Esophagus (tissue), 2 donors: Measurements from ENCODE around the gene ARHGEF6. TPM values are rescaled to one million over a fixed set of nuclear protein-coding genes. Genes with fewer than 3 reads are reported as not detected.

Experiments
- H3K27ac ChIP-seq, 2 donors: one replicate each; pipeline ENCODE4 v1.5.1; 2013; ENCODE audit warnings: low read depth in 2 of 2, mild to moderate bottlenecking in 2 of 2, inconsistent platforms in 1 of 2, low read length in 1 of 2, moderate library complexity in 1 of 2
- H3K27me3 ChIP-seq, 2 donors: one replicate each; pipeline ENCODE4 v1.6.1; 2013; ENCODE audit warnings: low read length in 2 of 2, control low read depth in 1 of 2, mild to moderate bottlenecking in 1 of 2; ENCODE audit not compliant: insufficient read depth in 2 of 2, control insufficient read depth in 1 of 2
- H3K36me3 ChIP-seq, 2 donors: one replicate each; pipeline ENCODE4 v1.6.1; 2013; ENCODE audit warnings: low read length in 1 of 2; ENCODE audit not compliant: control insufficient read depth in 2 of 2, insufficient read depth in 2 of 2
- H3K4me1 ChIP-seq, 2 donors: one replicate each; pipeline ENCODE4 v1.6.1; 2013; ENCODE audit warnings: low read length in 1 of 2; ENCODE audit not compliant: control insufficient read depth in 2 of 2, insufficient read depth in 2 of 2
- H3K4me3 ChIP-seq, 2 donors: one replicate each; pipeline ENCODE4 v1.5.1; 2013; ENCODE audit warnings: low read length in 2 of 2, mild to moderate bottlenecking in 2 of 2, low read depth in 1 of 2, moderate library complexity in 1 of 2
- H3K9me3 ChIP-seq, 2 donors: one replicate each; pipeline ENCODE4 v1.6.1; 2013; ENCODE audit warnings: mild to moderate bottlenecking in 2 of 2, low read depth in 1 of 2, low read length in 1 of 2, moderate library complexity in 1 of 2; ENCODE audit not compliant: control insufficient read depth in 2 of 2, insufficient read depth in 1 of 2
- WGBS, 2 donors: extraction: QIAGEN DNeasy Blood & Tissue Kit; methylation state at CpG; one replicate each; pipeline ENCODE4 v1.1.7; 2013; 5-methylcytosine and 5-hydroxymethylcytosine counted together
- polyA plus RNA-seq, 2 donors: library from polyadenylated mRNA; stranded (reverse); fragments of 200-250 nt; gene quantifications; one replicate each; pipeline ENCODE4 v1.2.3, GENCODE V29; 2013
- donor health status: healthy with polysubstance abuse.
- donor health status: Bipolar disorder and iron deficiency.

Gene ARHGEF6
- polyA plus RNA-seq, 2 donors, result 0.90 to 1.3 TPM

DNA sequence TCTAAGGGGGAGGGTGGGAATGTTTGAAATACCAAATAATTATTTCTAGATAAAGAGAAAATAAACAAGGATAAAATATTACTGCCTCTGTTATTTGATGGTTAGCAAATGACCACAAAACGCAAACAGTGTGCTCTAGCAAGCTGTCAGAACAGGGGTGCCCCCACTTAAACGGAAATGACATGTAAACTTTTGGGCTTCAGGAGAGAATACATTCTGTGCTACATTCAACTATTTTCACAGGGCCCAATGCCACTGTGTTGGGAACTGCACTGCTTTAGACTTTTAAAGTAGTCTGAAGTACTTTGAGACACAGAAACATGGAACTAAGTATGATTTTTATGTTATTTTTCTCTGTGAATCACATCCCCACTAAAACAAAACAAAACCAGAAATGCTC lies 118.6 kb downstream of the ARHGEF6 start:
- 45 to 65% methylated on average over 2 of the region's 2 CpGs for WGBS, 2 donors
- H3K4me1 ChIP-seq, result no peaks in the 10 kb centered on the region
- no peak overlapping the region for H3K27ac ChIP-seq
- H3K4me3 ChIP-seq, result no peak overlapping the region
- H3K9me3 ChIP-seq, result peaks cover 0 to 2% of the 10 kb centered on the region in 2 donors
- peaks cover 0 to 10% of the 10 kb centered on the region in 2 donors for H3K27me3 ChIP-seq
- no peaks in the 10 kb centered on the region for H3K36me3 ChIP-seq

DNA sequence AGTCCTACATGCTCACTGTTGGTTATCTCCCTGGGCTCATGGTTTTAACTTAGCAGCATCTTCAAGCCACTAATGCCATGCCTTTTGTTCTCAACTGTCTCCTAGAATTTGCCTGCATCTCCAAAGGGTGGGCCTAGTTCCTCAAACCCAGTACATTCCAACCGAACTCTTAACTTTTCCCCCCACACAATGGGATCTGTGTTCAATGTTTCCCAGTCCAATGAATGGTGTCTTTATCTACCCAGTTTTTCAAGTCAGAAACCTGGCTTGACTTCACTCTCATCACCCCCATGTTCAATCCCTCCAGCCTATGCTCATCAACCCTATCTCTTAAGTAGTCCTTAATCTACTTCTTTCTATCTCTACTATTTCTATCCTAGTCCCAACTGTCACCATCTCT lies 119.8 kb downstream of the ARHGEF6 start:
- H3K27me3 ChIP-seq, result peaks cover 0 to 15% of the 10 kb centered on the region in 2 donors
- WGBS, 2 donors, result 75 to 95% methylated on average over 1 of the region's 1 CpG
- H3K4me3 ChIP-seq, result no peak overlapping the region
- H3K36me3 ChIP-seq, result no peaks in the 10 kb centered on the region
- no peak overlapping the region for H3K27ac ChIP-seq
- no peaks in the 10 kb centered on the region for H3K4me1 ChIP-seq
- H3K9me3 ChIP-seq, result peaks cover 0 to 2% of the 10 kb centered on the region in 2 donors

DNA sequence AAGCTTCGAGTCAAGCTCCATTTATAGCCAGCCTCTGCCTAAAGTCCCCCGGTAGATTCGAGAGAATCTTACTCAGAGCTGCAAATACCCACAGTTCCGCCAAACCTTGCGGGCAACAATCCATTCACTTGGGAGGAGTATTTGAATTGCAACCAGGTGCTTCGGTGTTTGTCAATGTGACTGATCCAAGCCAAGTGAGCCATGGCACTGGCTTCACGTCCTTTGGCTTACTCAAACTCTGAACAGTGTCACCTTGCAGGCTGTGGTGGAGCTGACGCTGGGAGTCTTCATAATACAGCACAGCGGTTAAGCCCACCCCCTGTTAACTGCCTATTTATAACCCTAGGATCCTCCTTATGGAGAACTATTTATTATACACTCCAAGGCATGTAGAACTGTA lies 121.6 kb downstream of the ARHGEF6 start:
- Histone ChIP-seq H3K4me3 (no peak overlapping the region), H3K36me3 (no peaks in the 10 kb centered on the region), H3K27ac (no peak overlapping the region), H3K27me3 (peaks cover 0 to 5% of the 10 kb centered on the region in 2 donors), H3K4me1 (no peaks in the 10 kb centered on the region), H3K9me3 (no peaks in the 10 kb centered on the region)
- 77 to 80% methylated on average over 9 of the region's 9 CpGs for WGBS, 2 donors

DNA sequence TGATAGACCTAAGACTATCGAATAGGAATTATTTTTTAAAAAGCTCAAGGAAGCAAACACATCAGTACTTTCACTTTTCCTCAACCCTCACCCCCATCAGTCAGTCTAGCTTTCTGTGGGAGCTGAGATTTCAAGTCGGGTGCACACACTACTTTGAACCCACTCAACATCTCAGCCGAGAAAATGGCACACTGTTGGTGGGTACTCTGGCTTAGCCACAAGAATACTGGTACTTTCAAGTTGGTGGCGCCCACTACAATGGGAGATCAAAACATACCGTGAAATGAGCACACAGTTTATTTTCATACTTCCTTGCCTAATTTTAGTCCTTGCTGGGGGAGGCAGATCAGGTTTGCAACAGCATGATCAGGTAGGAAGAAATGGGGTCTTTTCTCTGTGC lies 122.6 kb downstream of the ARHGEF6 start:
- H3K9me3 ChIP-seq, result no peaks in the 10 kb centered on the region
- no peak overlapping the region for H3K27ac ChIP-seq
- H3K4me3 ChIP-seq, result no peak overlapping the region
- WGBS, 2 donors, result 78 to 88% methylated on average over 5 of the region's 5 CpGs
- no peaks in the 10 kb centered on the region for H3K36me3 ChIP-seq
- H3K4me1 ChIP-seq, result no peaks in the 10 kb centered on the region
- peaks cover 0 to 5% of the 10 kb centered on the region in 2 donors for H3K27me3 ChIP-seq

DNA sequence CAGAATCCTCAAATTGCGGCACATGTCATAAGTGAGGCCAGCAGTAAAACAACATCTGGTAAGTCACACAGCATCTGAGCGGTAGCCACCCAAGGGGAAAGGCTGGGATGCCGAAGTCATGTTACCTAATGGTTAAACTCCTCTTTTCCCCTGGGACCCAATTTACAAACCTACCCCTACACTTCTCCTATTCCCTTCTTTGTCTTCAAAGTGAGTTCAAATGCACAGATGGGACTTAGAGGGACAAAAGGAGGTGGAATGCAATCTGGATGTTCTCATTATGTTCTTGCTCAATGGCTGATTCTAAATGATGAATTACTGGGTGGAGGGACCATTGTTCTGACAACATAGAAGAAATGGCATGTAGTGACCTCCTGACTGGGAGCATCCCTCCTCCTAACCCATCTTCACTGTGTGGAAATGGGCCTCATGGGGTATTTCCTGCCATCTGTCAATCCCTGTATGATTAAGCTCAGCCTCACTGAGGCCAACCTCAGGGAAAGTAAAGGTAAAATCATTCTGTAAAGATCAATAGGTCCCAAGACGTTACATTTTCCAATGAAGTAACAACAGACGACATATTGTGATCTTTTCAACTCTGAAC lies 124.3 kb downstream of the ARHGEF6 start:
- Histone ChIP-seq H3K4me1 (no peaks in the 10 kb centered on the region), H3K27ac (no peak overlapping the region), H3K36me3 (no peaks in the 10 kb centered on the region), H3K9me3 (no peaks in the 10 kb centered on the region), H3K4me3 (no peak overlapping the region), H3K27me3 (peaks cover 0 to 5% of the 10 kb centered on the region in 2 donors)
- 78 to 92% methylated on average over 5 of the region's 5 CpGs for WGBS, 2 donors

DNA sequence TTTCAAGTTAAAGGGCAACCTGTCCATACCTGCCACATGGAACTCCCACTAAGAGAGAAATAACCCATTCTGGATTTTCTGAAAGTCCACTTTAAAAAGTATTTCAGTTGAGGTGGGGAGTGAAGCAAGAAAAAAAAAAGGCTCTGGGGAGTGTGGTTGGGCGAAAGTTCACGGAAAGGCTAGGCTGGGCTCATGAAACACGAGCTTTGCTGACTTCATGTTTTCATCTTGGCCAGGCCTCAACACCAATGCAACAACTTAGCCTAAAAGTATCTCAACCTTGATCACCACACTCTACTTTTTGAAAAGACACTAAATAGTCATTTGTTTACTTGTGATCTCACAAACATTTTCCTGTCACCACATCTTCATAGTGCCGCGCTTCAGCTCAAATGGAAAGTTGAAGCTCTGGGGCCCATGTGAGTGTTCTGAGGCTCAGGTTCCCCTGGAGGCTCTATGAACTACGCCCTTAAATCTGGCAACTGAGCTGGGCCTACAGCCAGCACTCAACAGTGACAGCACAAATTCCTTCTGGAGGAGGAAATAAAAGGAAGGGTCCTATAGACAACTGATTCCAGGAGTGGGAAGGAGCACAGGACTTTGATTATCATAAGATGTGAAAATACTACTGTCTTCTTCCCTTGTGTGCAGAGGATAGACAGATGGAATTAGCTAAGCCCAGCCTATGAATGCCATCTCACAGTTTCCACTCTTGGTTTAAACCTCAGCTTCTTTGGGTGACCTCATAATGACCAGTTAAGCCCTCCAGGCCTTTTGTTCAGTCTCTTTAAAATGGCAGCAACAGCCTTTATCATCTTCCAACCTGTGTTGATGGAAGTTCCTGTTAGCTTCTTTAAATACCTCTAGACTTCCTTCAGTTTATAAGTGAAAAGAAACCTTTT lies 127.7 kb downstream of the ARHGEF6 start:
- no peaks in the 10 kb centered on the region for H3K9me3 ChIP-seq
- H3K4me1 ChIP-seq, result no peaks in the 10 kb centered on the region
- H3K27me3 ChIP-seq, result peaks cover 0 to 8% of the 10 kb centered on the region in 2 donors
- 46 to 64% methylated on average over 6 of the region's 6 CpGs for WGBS, 2 donors
- no peak overlapping the region for H3K27ac ChIP-seq
- H3K36me3 ChIP-seq, result no peaks in the 10 kb centered on the region
- no peak overlapping the region for H3K4me3 ChIP-seq

DNA sequence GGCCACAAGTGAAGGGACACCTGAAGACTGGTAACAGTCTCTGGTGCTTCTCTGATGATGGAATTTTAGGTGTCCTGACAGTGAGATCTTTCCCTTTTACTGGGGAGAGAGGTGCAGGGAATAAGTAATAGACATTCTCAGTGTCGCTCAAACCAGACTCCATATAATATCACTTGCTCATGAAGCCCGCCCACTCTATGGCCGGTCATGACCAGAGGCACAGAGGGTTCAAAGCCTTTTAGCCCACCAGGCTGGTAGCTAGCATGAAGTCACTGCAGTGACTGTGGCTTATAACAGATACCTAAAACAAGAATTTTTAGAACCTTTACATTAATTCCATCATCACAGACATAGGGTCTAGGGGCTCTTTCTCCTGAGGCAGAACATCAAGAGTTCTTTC lies 129.9 kb downstream of the ARHGEF6 start:
- Histone ChIP-seq H3K36me3 (no peaks in the 10 kb centered on the region), H3K4me1 (no peaks in the 10 kb centered on the region), H3K4me3 (no peak overlapping the region), H3K27ac (no peak overlapping the region), H3K27me3 (peaks cover 0 to 3% of the 10 kb centered on the region in 2 donors), H3K9me3 (no peaks in the 10 kb centered on the region)
- WGBS, 2 donors, result 89% methylated on average over 3 of the region's 3 CpGs

DNA sequence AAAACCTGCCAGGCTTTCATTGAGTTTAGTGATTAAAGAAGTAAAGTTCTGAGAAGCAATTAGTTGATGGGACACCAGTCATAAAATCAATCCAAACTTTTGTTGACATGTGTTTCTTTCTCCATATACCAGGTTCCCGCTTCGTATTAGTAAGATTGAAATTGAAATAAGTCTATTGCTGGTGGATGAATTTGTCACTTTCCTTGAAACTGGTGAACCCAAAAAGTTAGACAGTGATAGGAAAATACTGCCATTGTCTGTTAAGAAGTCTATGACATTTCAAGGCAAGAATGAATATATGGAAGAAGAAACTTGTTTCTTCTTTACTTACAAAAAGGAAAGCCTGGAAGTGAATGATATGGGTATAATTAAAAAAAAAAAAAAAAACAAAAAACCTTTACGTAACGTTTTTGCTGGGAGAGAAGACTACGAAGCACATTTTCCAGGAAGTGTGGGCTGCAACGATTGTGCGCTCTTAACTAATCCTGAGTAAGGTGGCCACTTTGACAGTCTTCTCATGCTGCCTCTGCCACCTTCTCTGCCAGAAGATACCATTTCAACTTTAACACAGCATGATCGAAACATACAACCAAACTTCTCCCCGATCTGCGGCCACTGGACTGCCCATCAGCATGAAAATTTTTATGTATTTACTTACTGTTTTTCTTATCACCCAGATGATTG lies 132.9 kb downstream of the ARHGEF6 start, which contains the start of gene CD40LG:
TSS of gene CD40LG (plus strand) at position 482 of the 684 bp plus-strand sequence. CDS start at position 573, 91 bp downstream.
- Histone ChIP-seq H3K27me3 (peaks cover 0 to 3% of the 10 kb centered on the region in 2 donors), H3K4me1 (no peaks in the 10 kb centered on the region), H3K36me3 (no peaks in the 10 kb centered on the region), H3K4me3 (no peak within 1 kb of the TSS), H3K27ac (no peak within 1 kb of the TSS), H3K9me3 (no peaks in the 10 kb centered on the region)
- WGBS, 2 donors, result 87 to 88% methylated on average over 10 of the region's 10 CpGs

DNA sequence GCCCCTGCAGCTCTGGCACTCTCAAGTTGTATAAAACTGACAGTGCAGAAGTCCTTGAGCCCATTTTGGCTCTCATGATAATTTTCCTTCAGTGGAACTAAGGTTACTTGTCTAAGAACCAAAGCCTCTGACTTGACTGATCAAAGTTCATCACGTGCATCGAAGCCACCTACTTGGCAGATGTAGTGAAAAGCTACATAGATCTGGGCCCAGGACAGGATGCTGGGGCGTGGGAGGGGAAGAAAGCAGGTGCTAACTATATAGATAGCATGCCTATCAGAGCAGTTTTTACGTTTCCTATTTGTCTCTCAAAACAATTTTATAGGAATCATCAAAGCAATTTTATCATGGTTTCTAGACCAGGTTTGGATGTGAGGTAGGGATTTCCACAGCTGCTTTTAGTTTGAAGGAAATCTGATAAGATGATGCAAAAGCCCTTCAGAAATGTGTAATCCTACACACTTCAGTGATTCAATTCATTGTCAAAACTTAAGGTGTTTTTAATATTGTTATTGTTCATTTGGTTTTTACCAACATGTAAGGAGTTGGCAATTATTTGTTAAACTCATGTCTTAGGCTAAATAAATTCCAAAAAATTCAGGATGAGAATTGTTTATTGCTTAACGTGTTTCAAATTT lies 134.0 kb downstream of the ARHGEF6 start:
- Histone ChIP-seq H3K27me3 (peaks cover 0 to 3% of the 10 kb centered on the region in 2 donors), H3K27ac (no peak overlapping the region), H3K4me1 (no peaks in the 10 kb centered on the region), H3K9me3 (no peaks in the 10 kb centered on the region), H3K36me3 (no peaks in the 10 kb centered on the region), H3K4me3 (no peak overlapping the region)
- WGBS, 2 donors, result 60 to 78% methylated on average over 5 of the region's 5 CpGs
